Transverse colon (tissue), 3 donors: ENCODE results near the gene UGT2A3.

Experiments
- EP300 ChIP-seq: sonication (generic); formaldehyde crosslinking; IDR thresholded peaks from one replicate; pipeline ENCODE4 v1.6.1; 2017; ENCODE audit warnings: antibody characterized with exemption, low read depth
- POLR2A ChIP-seq: fragments of 450-650 bp; IDR thresholded peaks from one replicate; pipeline ENCODE4 v1.6.1; 2016; ENCODE audit warnings: antibody characterized with exemption, mild to moderate bottlenecking, moderate library complexity
- TF ChIP-seq, protein P1 (sequence below), 5 experiments: fragments of 200-600 bp in 3 of 5; fragments of 450-650 bp in 2 of 5; sonication (generic) in 3 of 5; IDR thresholded peaks; 1 replicate in 2 of 5; 2 replicates in 3 of 5; pipeline ENCODE4 v1.5.1; 2016 to 2017; ENCODE audit warnings: antibody characterized with exemption in 5 of 5, inconsistent platforms in 3 of 5, mild to moderate bottlenecking in 2 of 5, moderate library complexity in 1 of 5

GRCh38 chr4:68906780-68907137 is 44.8 kb downstream of the UGT2A3 start:
- TF ChIP-seq, protein P1, sequence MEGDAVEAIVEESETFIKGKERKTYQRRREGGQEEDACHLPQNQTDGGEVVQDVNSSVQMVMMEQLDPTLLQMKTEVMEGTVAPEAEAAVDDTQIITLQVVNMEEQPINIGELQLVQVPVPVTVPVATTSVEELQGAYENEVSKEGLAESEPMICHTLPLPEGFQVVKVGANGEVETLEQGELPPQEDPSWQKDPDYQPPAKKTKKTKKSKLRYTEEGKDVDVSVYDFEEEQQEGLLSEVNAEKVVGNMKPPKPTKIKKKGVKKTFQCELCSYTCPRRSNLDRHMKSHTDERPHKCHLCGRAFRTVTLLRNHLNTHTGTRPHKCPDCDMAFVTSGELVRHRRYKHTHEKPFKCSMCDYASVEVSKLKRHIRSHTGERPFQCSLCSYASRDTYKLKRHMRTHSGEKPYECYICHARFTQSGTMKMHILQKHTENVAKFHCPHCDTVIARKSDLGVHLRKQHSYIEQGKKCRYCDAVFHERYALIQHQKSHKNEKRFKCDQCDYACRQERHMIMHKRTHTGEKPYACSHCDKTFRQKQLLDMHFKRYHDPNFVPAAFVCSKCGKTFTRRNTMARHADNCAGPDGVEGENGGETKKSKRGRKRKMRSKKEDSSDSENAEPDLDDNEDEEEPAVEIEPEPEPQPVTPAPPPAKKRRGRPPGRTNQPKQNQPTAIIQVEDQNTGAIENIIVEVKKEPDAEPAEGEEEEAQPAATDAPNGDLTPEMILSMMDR (IDR thresholded peaks at IDR 0.05) = no peak
- no peak for TF ChIP-seq EP300
- TF ChIP-seq POLR2A = no peak
